Smooth muscle cell (in vitro differentiated cells): Measurements from ENCODE around the gene SH3BP5. TPM values are rescaled to one million over a fixed set of nuclear protein-coding genes. Genes with fewer than 3 reads are reported as not detected.

Source experiments
- DNase-seq: peaks from one replicate; lab custom pipeline; 2025; ENCODE audit not compliant: unreplicated experiment; lab: John Stamatoyannopoulos, UW
- H2AFZ ChIP-seq: fragments of 200-600 bp; sonication (generic); 2 replicates; pipeline ENCODE4 v1.6.0; 2016; ENCODE audit warnings: antibody characterized with exemption, low read depth, mild to moderate bottlenecking
- H3F3A ChIP-seq: fragments of 200-600 bp; sonication (generic); 2 replicates; pipeline ENCODE4 v1.6.0; 2017; ENCODE audit warnings: antibody characterized with exemption, low read depth
- H3K27ac ChIP-seq: fragments of 200-600 bp; sonication (generic); 2 replicates; pipeline ENCODE4 v1.5.1; 2016; ENCODE audit warnings: low read depth, mild to moderate bottlenecking
- H3K27me3 ChIP-seq: fragments of 200-600 bp; sonication (generic); 2 replicates; pipeline ENCODE4 v1.6.1; 2016; ENCODE audit warnings: low read depth, mild to moderate bottlenecking
- H3K36me3 ChIP-seq: fragments of 200-600 bp; sonication (generic); 2 replicates; pipeline ENCODE4 v1.5.1; 2016; ENCODE audit warnings: low read depth
- H3K4me1 ChIP-seq: fragments of 200-600 bp; sonication (generic); 2 replicates; pipeline ENCODE4 v1.5.1; 2016; ENCODE audit warnings: low read depth
- H3K4me2 ChIP-seq: fragments of 200-600 bp; sonication (generic); 2 replicates; pipeline ENCODE4 v1.6.0; 2016; ENCODE audit warnings: mild to moderate bottlenecking
- H3K4me3 ChIP-seq: fragments of 200-600 bp; sonication (generic); 2 replicates; pipeline ENCODE4 v1.5.1; 2016; ENCODE audit warnings: mild to moderate bottlenecking
- H3K79me2 ChIP-seq: fragments of 200-600 bp; sonication (generic); 2 replicates; pipeline ENCODE4 v1.6.0; 2016; ENCODE audit warnings: low read depth, mild to moderate bottlenecking
- H3K9ac ChIP-seq: fragments of 200-600 bp; sonication (generic); 2 replicates; pipeline ENCODE4 v1.6.0; 2016; ENCODE audit warnings: low read depth
- H3K9me3 ChIP-seq: fragments of 200-600 bp; sonication (generic); replicated peaks from 2 replicates; pipeline ENCODE4 v1.5.1; 2016; ENCODE audit warnings: low read depth
- H4K20me1 ChIP-seq: fragments of 200-600 bp; sonication (generic); 2 replicates; pipeline ENCODE4 v1.6.0; 2016; ENCODE audit warnings: low read depth
- CTCF ChIP-seq: fragments of 200-600 bp; sonication (generic); IDR thresholded peaks from 2 replicates; pipeline ENCODE4 v1.5.1; 2017; ENCODE audit warnings: borderline replicate concordance, mild to moderate bottlenecking, antibody characterized with exemption; ENCODE audit not compliant: insufficient read depth, poor library complexity, severe bottlenecking
- WGBS: methylation state at CpG from one replicate; pipeline ENCODE4 v1.1.7; 2016; ENCODE audit warnings: low lambda C conversion rate; 5-methylcytosine and 5-hydroxymethylcytosine counted together
- polyA plus RNA-seq: library from polyadenylated mRNA; unstranded; fragments of >200 nt; fragmentation: Nextera tagmentation; extraction: Ambion mirVana; gene quantifications from 2 replicates; pipeline ENCODE4 v1.2.1, GENCODE V29; 2016
- total RNA-seq: library from RNA; depleted of rRNA; stranded (reverse); fragments of >200 nt; gene quantifications from 2 replicates; pipeline ENCODE4 v1.2.3, GENCODE V29; 2014

The SH3BP5 gene
- total and polyA plus RNA-seq, 2 experiments from 2014 or later, result 10.7 to 12.7 TPM

- peaks cover 56% of the 10 kb centered on the region for H4K20me1 ChIP-seq
- WGBS, result 84% methylated on average over 5 of the region's 5 CpGs
- peak overlapping the region; percentile 97 for H3K4me3 ChIP-seq
- no peaks in the 10 kb centered on the region for H3K9me3 ChIP-seq
- no peaks in the 10 kb centered on the region for H3K27me3 ChIP-seq
- peaks cover 8% of the 10 kb centered on the region for H3K4me1 ChIP-seq
- peak overlapping the region; percentile 89 for H3K27ac ChIP-seq
- no peak overlapping the region for H2AFZ ChIP-seq
- peaks cover 12% of the 10 kb centered on the region for H3F3A ChIP-seq
- peak overlapping the region; percentile 98 for H3K9ac ChIP-seq
- TF ChIP-seq CTCF, result no peak
- DNase-seq, result no peak
- H3K4me2 ChIP-seq, result peak overlapping the region; percentile 98
- peaks cover 5% of the 10 kb centered on the region for H3K36me3 ChIP-seq
- peaks cover 64% of the 10 kb centered on the region for H3K79me2 ChIP-seq
Measured at GRCh38 chr3:15207836-15208504, 124.4 kb downstream of the SH3BP5 start.

GRCh38 chr3:15206662-15207576 lies 125.5 kb downstream of the SH3BP5 start:
- H3F3A ChIP-seq, result peaks cover 12% of the 10 kb centered on the region
- no peaks in the 10 kb centered on the region for H3K27me3 ChIP-seq
- peaks cover 8% of the 10 kb centered on the region for H3K4me1 ChIP-seq
- H3K36me3 ChIP-seq, result no peaks in the 10 kb centered on the region
- peak overlapping the region; percentile 89 for H3K27ac ChIP-seq
- DNase-seq, result no peak
- H2AFZ ChIP-seq, result peak overlapping the region; percentile 98
- no peaks in the 10 kb centered on the region for H3K9me3 ChIP-seq
- peaks cover 55% of the 10 kb centered on the region for H3K79me2 ChIP-seq
- peaks cover 51% of the 10 kb centered on the region for H4K20me1 ChIP-seq
- peak overlapping the region; percentile 98 for H3K9ac ChIP-seq
- TF ChIP-seq CTCF, result no peak
- whole genome bisulfite sequencing, result 11% methylated on average over 29 of the region's 30 CpGs
- H3K4me2 ChIP-seq, result peak overlapping the region; percentile 98
- peak overlapping the region; percentile 97 for H3K4me3 ChIP-seq

GRCh38 chr3:15205934-15206661 lies 126.3 kb downstream of the SH3BP5 start, which contains the start of gene CAPN7:
Gene CAPN7, plus strand, starts transcription at chr3:15206246. Its CDS starts 250 bp downstream, at chr3:15206496.
- 2% methylated on average over 66 of the region's 92 CpGs for WGBS
- Histone ChIP-seq H3K79me2 (peaks cover 49% of the 10 kb centered on the region), H3K9ac (peak within 1 kb of the TSS; percentile 98), H3K27ac (peak within 1 kb of the TSS; percentile 89), H2AFZ (peak within 1 kb of the TSS; percentile 98), H3K27me3 (no peaks in the 10 kb centered on the region), H3K4me1 (peaks cover 8% of the 10 kb centered on the region), H3K9me3 (no peaks in the 10 kb centered on the region), H3K4me2 (peak within 1 kb of the TSS; percentile 98), H3K36me3 (no peaks in the 10 kb centered on the region), H3F3A (peaks cover 12% of the 10 kb centered on the region), H3K4me3 (peak within 1 kb of the TSS; percentile 97), H4K20me1 (peaks cover 45% of the 10 kb centered on the region)
- DNase-seq, result no peak
- TF ChIP-seq CTCF, result peak; percentile 34
